ENCODE results near the gene BCL11B.

The BCL11B gene

GRCh38 chr14:99286761-99287160, 14.8 kb upstream of the BCL11B start:
- DNase-seq: no peak

- DNase-seq: no peak
Observed at GRCh38 chr14:99284254-99285004, 12.4 kb upstream of the BCL11B start.

- DNase-seq: no peak
Observed at GRCh38 chr14:99282261-99283050, 10.5 kb upstream of the BCL11B start.

- no peak for DNase-seq
Observed at GRCh38 chr14:99281396-99281795, 9.4 kb upstream of the BCL11B start.

- DNase-seq: no peak
Observed at GRCh38 chr14:99280852-99281251, 8.9 kb upstream of the BCL11B start.

GRCh38 chr14:99280066-99280731, 8.2 kb upstream of the BCL11B start:
- DNase-seq: no peak

- no peak for DNase-seq
Observed at GRCh38 chr14:99278836-99279235, 6.8 kb upstream of the BCL11B start.

GRCh38 chr14:99277530-99277929, 5.5 kb upstream of the BCL11B start:
- no peak for DNase-seq

GRCh38 chr14:99276482-99276881, 4.5 kb upstream of the BCL11B start:
- DNase-seq: no peak

- no peak for DNase-seq
Observed at GRCh38 chr14:99275222-99275584, 3.2 kb upstream of the BCL11B start.

- no peak for DNase-seq
Observed at GRCh38 chr14:99274346-99275221, 2.6 kb upstream of the BCL11B start.

GRCh38 chr14:99273766-99274345, 1.9 kb upstream of the BCL11B start:
- no peak for DNase-seq

GRCh38 chr14:99272899-99273765, 1.1 kb upstream of the BCL11B start:
- DNase-seq: no peak

GRCh38 chr14:99272632-99272898, 568 bp upstream of the BCL11B start:
- DNase-seq: no peak

GRCh38 chr14:99271221-99271941, 616 bp downstream of the BCL11B start:
- no peak for DNase-seq

GRCh38 chr14:99270458-99271220, 1.4 kb downstream of the BCL11B start:
- DNase-seq: no peak

GRCh38 chr14:99268810-99269707, 2.9 kb downstream of the BCL11B start:
- no peak for DNase-seq

GRCh38 chr14:99267837-99268781, 3.9 kb downstream of the BCL11B start:
- no peak for DNase-seq
